Right atrium auricular region (tissue), 2 donors: ENCODE data around the gene TAF5L. TPM values are rescaled to one million over a fixed set of nuclear protein-coding genes. Genes with fewer than 3 reads are reported as not detected.
"Not testable (repeated sequence)": the region's sequence is repeated elsewhere in the genome, so short reads cannot be mapped to it uniquely, and the experiment has no call there.

ENCODE experiments used
- DNase-seq: peaks from one replicate; pipeline ENCODE4 v3.0.0-alpha.2; 2019; ENCODE audit warnings: low spot score
- H3K27ac ChIP-seq, 2 donors: fragments of 200-600 bp; sonication (generic); 1 replicate in 1 of 2; 2 replicates in 1 of 2; pipeline ENCODE4 v1.5.1; 2016 to 2019
- H3K27me3 ChIP-seq, 2 donors: fragments of 200-600 bp; sonication (generic); one replicate each; pipeline versions ENCODE4 v1.5.1 to v1.6.0; 2017 to 2019
- H3K36me3 ChIP-seq: fragments of 200-600 bp; sonication (generic); one replicate; pipeline ENCODE4 v1.5.1; 2016
- H3K4me1 ChIP-seq, 2 donors: fragments of 200-600 bp; sonication (generic); one replicate each; pipeline versions ENCODE4 v1.5.1 to v1.6.0; 2017 to 2019
- H3K4me3 ChIP-seq, 2 donors: fragments of 200-600 bp; sonication (generic); 1 replicate in 1 of 2; 2 replicates in 1 of 2; pipeline ENCODE4 v1.5.1; 2017 to 2019; ENCODE audit warnings: mild to moderate bottlenecking in 1 of 2, moderate library complexity in 1 of 2
- H3K9me3 ChIP-seq, 2 donors: fragments of 200-600 bp; sonication (generic); one replicate each; pipeline ENCODE4 v1.5.1; 2019
- CTCF ChIP-seq, 2 donors: fragments of 200-600 bp; sonication (generic); IDR thresholded peaks; one replicate each; pipeline ENCODE4 v1.5.1; 2019; ENCODE audit warnings: antibody characterized with exemption in 2 of 2
- total RNA-seq, 2 donors: library from RNA; depleted of rRNA; stranded (reverse); fragments of >200 nt; gene quantifications; one replicate each; pipeline ENCODE4 v1.1.0, GENCODE V29; 2016

TAF5L gene
- total RNA-seq, 2 donors from 2014 or later: 8.6 to 12.7 TPM

- Histone ChIP-seq H3K27ac (peak overlapping the region; percentile 75 to 83), H3K9me3 (no peaks in the 10 kb centered on the region), H3K27me3 (no peaks in the 10 kb centered on the region), H3K4me1 (peaks cover 0 to 23% of the 10 kb centered on the region in 2 donors), H3K4me3 (no peak overlapping the region), H3K36me3 (no peaks in the 10 kb centered on the region)
- no peak for TF ChIP-seq CTCF (IDR thresholded peaks at IDR 0.05)
- no peak for DNase-seq
These were observed 62.7 kb downstream of the TAF5L start for GRCh38 chr1:229563241-229563640.

GRCh38 chr1:229562686-229563085, 63.2 kb downstream of the TAF5L start:
- Histone ChIP-seq H3K9me3 (no peaks in the 10 kb centered on the region), H3K27me3 (no peaks in the 10 kb centered on the region), H3K4me3 (no peak overlapping the region), H3K27ac (peak overlapping the region; percentile 75 to 83), H3K36me3 (no peaks in the 10 kb centered on the region), H3K4me1 (peaks cover 0 to 23% of the 10 kb centered on the region in 2 donors)
- no peak for TF ChIP-seq CTCF (IDR thresholded peaks at IDR 0.05)
- DNase-seq: no peak

- no peak for DNase-seq
- H3K27ac ChIP-seq: no peak overlapping the region
- no peak for TF ChIP-seq CTCF (IDR thresholded peaks at IDR 0.05)
- peaks cover 0 to 37% of the 10 kb centered on the region in 2 donors for H3K4me1 ChIP-seq
- H3K27me3 ChIP-seq: no peaks in the 10 kb centered on the region
- H3K4me3 ChIP-seq: no peak overlapping the region
- H3K9me3 ChIP-seq: no peaks in the 10 kb centered on the region
- H3K36me3 ChIP-seq: no peaks in the 10 kb centered on the region
These were observed 64.8 kb downstream of the TAF5L start for GRCh38 chr1:229561141-229561540.

- H3K36me3 ChIP-seq, H3K27ac ChIP-seq, H3K27me3 ChIP-seq, H3K4me3 ChIP-seq, H3K9me3 ChIP-seq, DNase-seq: not testable (repeated sequence)
- peaks cover 0 to 40% of the 10 kb centered on the region in 2 donors for H3K4me1 ChIP-seq
These were observed 65.8 kb downstream of the TAF5L start for GRCh38 chr1:229560124-229560523.

GRCh38 chr1:229559336-229559801, 66.6 kb downstream of the TAF5L start:
- H3K27ac ChIP-seq: peak overlapping the region; percentile 91 to 97
- peak overlapping the region; percentile 87 to 93 for H3K4me3 ChIP-seq
- H3K9me3 ChIP-seq, H3K27me3 ChIP-seq, H3K36me3 ChIP-seq: not testable (repeated sequence)
- H3K4me1 ChIP-seq: peaks cover 0 to 42% of the 10 kb centered on the region in 2 donors
- DNase-seq: peak; percentile 62

GRCh38 chr1:229558460-229559335, 67.2 kb downstream of the TAF5L start, which contains the start of gene ABCB10:
ABCB10 (minus strand) TSS chr1:229558707; CDS start chr1:229558652, 55 bp downstream.
- peak; percentile 94 for DNase-seq
- Histone ChIP-seq H3K27ac (peak within 1 kb of the TSS; percentile 91 to 97), H3K4me1 (peaks cover 0 to 36% of the 10 kb centered on the region in 2 donors), H3K4me3 (peak within 1 kb of the TSS; percentile 87 to 93), H3K9me3 (no peaks in the 10 kb centered on the region), H3K36me3 (no peaks in the 10 kb centered on the region), H3K27me3 (no peaks in the 10 kb centered on the region)
- TF ChIP-seq CTCF (IDR thresholded peaks at IDR 0.05): peak; percentile 82 to 95
